Activated naive CD8-positive, alpha-beta T cell treated with anti-CD3 and anti-CD28 coated beads, Interleukin-2, amount 50 U/mL, for 24 hours (primary cell): ENCODE measurements around the gene SERP2.

Experiments used
- ATAC-seq: fragments of 150-1000 bp; cut with Tn5 transposase; one replicate; pipeline ENCODE4 v1.10.0; 2021
- DNase-seq: peaks from one replicate; pipeline ENCODE4 v3.0.0; 2021
- H3K27ac Mint-ChIP-seq: one replicate; pipeline ENCODE4 v1.8.0; 2021; ENCODE audit warnings: mild to moderate bottlenecking, mixed read lengths
- H3K27me3 Mint-ChIP-seq: one replicate; pipeline ENCODE4 v1.8.0; 2021; ENCODE audit warnings: mixed read lengths
- H3K36me3 Mint-ChIP-seq: one replicate; pipeline ENCODE4 v1.8.0; 2021; ENCODE audit warnings: low read depth, mixed read lengths
- H3K4me1 Mint-ChIP-seq: one replicate; pipeline ENCODE4 v1.8.0; 2021; ENCODE audit warnings: mixed read lengths
- H3K4me3 Mint-ChIP-seq: one replicate; pipeline ENCODE4 v1.8.0; 2021; ENCODE audit warnings: mild to moderate bottlenecking, moderate library complexity, mixed read lengths
- H3K9me3 Mint-ChIP-seq: one replicate; pipeline ENCODE4 v1.8.0; 2021; ENCODE audit warnings: mixed read lengths

SERP2 gene

GRCh38 chr13:44389060-44389666, 15.5 kb downstream of the SERP2 start:
- Mint-ChIP-seq H3K9me3 (no peaks in the 10 kb centered on the region), H3K4me1 (no peaks in the 10 kb centered on the region), H3K4me3 (no peak overlapping the region), H3K36me3 (no peaks in the 10 kb centered on the region), H3K27ac (no peak overlapping the region), H3K27me3 (peaks cover 12% of the 10 kb centered on the region)
- ATAC-seq (no peak), DNase-seq (no peak)

GRCh38 chr13:44389876-44390275, 16.3 kb downstream of the SERP2 start:
- Mint-ChIP-seq H3K27me3 (peaks cover 12% of the 10 kb centered on the region), H3K4me3 (no peak overlapping the region), H3K4me1 (no peaks in the 10 kb centered on the region), H3K36me3 (no peaks in the 10 kb centered on the region), H3K27ac (no peak overlapping the region), H3K9me3 (no peaks in the 10 kb centered on the region)
- DNase-seq (no peak), ATAC-seq (no peak)

GRCh38 chr13:44393391-44393790, 19.8 kb downstream of the SERP2 start:
- no peak for DNase-seq
- no peaks in the 10 kb centered on the region for H3K4me1 Mint-ChIP-seq
- no peak overlapping the region for H3K4me3 Mint-ChIP-seq
- H3K27me3 Mint-ChIP-seq = peaks cover 12% of the 10 kb centered on the region
- H3K27ac Mint-ChIP-seq = no peak overlapping the region
- no peak for ATAC-seq
- no peaks in the 10 kb centered on the region for H3K36me3 Mint-ChIP-seq
- H3K9me3 Mint-ChIP-seq = no peaks in the 10 kb centered on the region

- ATAC-seq (no peak), DNase-seq (no peak)
- no peaks in the 10 kb centered on the region for H3K36me3 Mint-ChIP-seq
- H3K4me1 Mint-ChIP-seq = no peaks in the 10 kb centered on the region
- H3K4me3 Mint-ChIP-seq = no peak overlapping the region
- no peak overlapping the region for H3K27ac Mint-ChIP-seq
- H3K9me3 Mint-ChIP-seq = no peaks in the 10 kb centered on the region
- peaks cover 12% of the 10 kb centered on the region for H3K27me3 Mint-ChIP-seq
Observed at GRCh38 chr13:44394658-44395057, 21.0 kb downstream of the SERP2 start.

GRCh38 chr13:44395976-44396694, 22.5 kb downstream of the SERP2 start:
- Mint-ChIP-seq H3K4me3 (no peak overlapping the region), H3K27ac (no peak overlapping the region), H3K27me3 (peaks cover 8% of the 10 kb centered on the region), H3K4me1 (no peaks in the 10 kb centered on the region), H3K9me3 (no peaks in the 10 kb centered on the region), H3K36me3 (no peaks in the 10 kb centered on the region)
- DNase-seq (no peak), ATAC-seq (no peak)

- no peaks in the 10 kb centered on the region for H3K36me3 Mint-ChIP-seq
Observed at GRCh38 chr13:44396701-44397580, 23.3 kb downstream of the SERP2 start.

GRCh38 chr13:44397766-44398223, 24.2 kb downstream of the SERP2 start:
- H3K27ac Mint-ChIP-seq = no peak overlapping the region
- no peaks in the 10 kb centered on the region for H3K36me3 Mint-ChIP-seq
- H3K4me1 Mint-ChIP-seq = no peaks in the 10 kb centered on the region
- DNase-seq (no peak), ATAC-seq (no peak)
- H3K9me3 Mint-ChIP-seq = no peaks in the 10 kb centered on the region
- peaks cover 8% of the 10 kb centered on the region for H3K27me3 Mint-ChIP-seq
- H3K4me3 Mint-ChIP-seq = no peak overlapping the region

More at GRCh38 chr13:44396701-44397580, 23.3 kb downstream of the SERP2 start:
- no peak for DNase-seq
- Mint-ChIP-seq H3K4me1 (no peaks in the 10 kb centered on the region), H3K4me3 (no peak overlapping the region), H3K27ac (no peak overlapping the region), H3K27me3 (peaks cover 8% of the 10 kb centered on the region), H3K9me3 (no peaks in the 10 kb centered on the region)
- ATAC-seq = no peak

GRCh38 chr13:44398606-44399005, 25.0 kb downstream of the SERP2 start:
- H3K4me1 Mint-ChIP-seq = no peaks in the 10 kb centered on the region
- ATAC-seq (no peak), DNase-seq (no peak)
- no peak overlapping the region for H3K27ac Mint-ChIP-seq
- no peaks in the 10 kb centered on the region for H3K9me3 Mint-ChIP-seq
- no peaks in the 10 kb centered on the region for H3K36me3 Mint-ChIP-seq
- no peak overlapping the region for H3K4me3 Mint-ChIP-seq
- peaks cover 2% of the 10 kb centered on the region for H3K27me3 Mint-ChIP-seq

GRCh38 chr13:44399074-44399473, 25.4 kb downstream of the SERP2 start:
- no peak for ATAC-seq
- H3K9me3 Mint-ChIP-seq = no peaks in the 10 kb centered on the region
- H3K27me3 Mint-ChIP-seq = peaks cover 2% of the 10 kb centered on the region
- H3K36me3 Mint-ChIP-seq = no peaks in the 10 kb centered on the region
- DNase-seq = no peak
- no peak overlapping the region for H3K4me3 Mint-ChIP-seq
- no peaks in the 10 kb centered on the region for H3K4me1 Mint-ChIP-seq
- H3K27ac Mint-ChIP-seq = no peak overlapping the region

GRCh38 chr13:44400736-44401135, 27.1 kb downstream of the SERP2 start:
- Mint-ChIP-seq H3K9me3 (no peaks in the 10 kb centered on the region), H3K27ac (no peak overlapping the region), H3K4me1 (no peaks in the 10 kb centered on the region), H3K36me3 (no peaks in the 10 kb centered on the region), H3K4me3 (no peak overlapping the region), H3K27me3 (peaks cover 6% of the 10 kb centered on the region)
- no peak for ATAC-seq
- no peak for DNase-seq

- DNase-seq = no peak
- no peak overlapping the region for H3K27ac Mint-ChIP-seq
- no peaks in the 10 kb centered on the region for H3K9me3 Mint-ChIP-seq
- peaks cover 6% of the 10 kb centered on the region for H3K27me3 Mint-ChIP-seq
- no peak for ATAC-seq
- H3K4me3 Mint-ChIP-seq = no peak overlapping the region
- H3K4me1 Mint-ChIP-seq = no peaks in the 10 kb centered on the region
- no peaks in the 10 kb centered on the region for H3K36me3 Mint-ChIP-seq
Observed at GRCh38 chr13:44401577-44401976, 28.0 kb downstream of the SERP2 start.

- no peaks in the 10 kb centered on the region for H3K36me3 Mint-ChIP-seq
- peaks cover 7% of the 10 kb centered on the region for H3K27me3 Mint-ChIP-seq
- H3K9me3 Mint-ChIP-seq = no peaks in the 10 kb centered on the region
- no peak overlapping the region for H3K4me3 Mint-ChIP-seq
- ATAC-seq (no peak), DNase-seq (no peak)
- H3K4me1 Mint-ChIP-seq = no peaks in the 10 kb centered on the region
- H3K27ac Mint-ChIP-seq = no peak overlapping the region
Observed at GRCh38 chr13:44402899-44403445, 29.3 kb downstream of the SERP2 start.

- H3K27me3 Mint-ChIP-seq = peaks cover 7% of the 10 kb centered on the region
- no peak overlapping the region for H3K4me3 Mint-ChIP-seq
- no peaks in the 10 kb centered on the region for H3K9me3 Mint-ChIP-seq
- DNase-seq (no peak), ATAC-seq (no peak)
- no peaks in the 10 kb centered on the region for H3K36me3 Mint-ChIP-seq
- H3K27ac Mint-ChIP-seq = no peak overlapping the region
- H3K4me1 Mint-ChIP-seq = no peaks in the 10 kb centered on the region
Observed at GRCh38 chr13:44403461-44404056, 29.9 kb downstream of the SERP2 start.
